Endothelial cell of umbilical vein (primary cell): ENCODE data around the gene KHNYN. TPM values are rescaled to one million over a fixed set of nuclear protein-coding genes. Genes with fewer than 3 reads are reported as not detected.

Experiments used
- BruUV-seq: library from RNA; stranded (reverse); fragments of 400-500 nt; replicated peaks from 2 replicates; lab custom pipeline; 2021; lab: Mats Ljungman, UMichigan
- CTCF ChIA-PET: fragments of 300-600, 350-600 bp; sonication (Branson Sonifier 250); formaldehyde crosslinking; loops from one replicate; lab custom pipeline; 2021; ENCODE audit warnings: antibody characterized with exemption, inconsistent platforms; lab: Charles Lee
- POLR2A ChIA-PET: fragments of 300-600, 350-600 bp; sonication (Branson Sonifier 250); formaldehyde crosslinking; loops from one replicate; lab custom pipeline; 2021; ENCODE audit warnings: antibody characterized with exemption, inconsistent platforms; lab: Charles Lee
- DNase-seq: peaks from one replicate; pipeline ENCODE4 v3.0.0-alpha.2; 2011; ENCODE audit warnings: low read depth, low spot score
- FAIRE-seq: peaks from 2 replicates; lab custom pipeline; 2011; peaks lifted over from hg19 to GRCh38; lab: Jason Lieb, UNC
- H2AFZ ChIP-seq: 2 replicates; pipeline ENCODE4 v1.6.0; 2012; ENCODE audit warnings: low read depth, low read length, control low read depth, inconsistent platforms
- H3K27ac ChIP-seq: 2 replicates; pipeline ENCODE4 v1.5.1; 2011; ENCODE audit warnings: low read depth, mild to moderate bottlenecking, control low read depth, low read length, moderate library complexity; ENCODE audit not compliant: insufficient read depth
- H3K27me3 ChIP-seq, 2 experiments: 2 replicates each; pipeline versions ENCODE4 v1.6.0 to v1.6.1; 2011; ENCODE audit warnings: low read length in 2 of 2, mixed read lengths in 1 of 2; ENCODE audit not compliant: control insufficient read depth in 2 of 2, insufficient read depth in 2 of 2
- H3K36me3 ChIP-seq, 2 experiments: 2 replicates in 1 of 2; 3 replicates in 1 of 2; pipeline ENCODE4 v1.5.1; 2011; ENCODE audit warnings: low read length in 2 of 2, mild to moderate bottlenecking in 1 of 2, moderate library complexity in 1 of 2; ENCODE audit not compliant: control insufficient read depth in 2 of 2, insufficient read depth in 2 of 2; ENCODE audit errors: extremely low read depth in 1 of 2
- H3K4me1 ChIP-seq: 3 replicates; pipeline ENCODE4 v1.5.1; 2011; ENCODE audit warnings: mild to moderate bottlenecking, low read length; ENCODE audit not compliant: control insufficient read depth, insufficient read depth; ENCODE audit errors: extremely low read depth
- H3K4me2 ChIP-seq: 2 replicates; pipeline ENCODE4 v1.6.1; 2011; ENCODE audit warnings: low read length, control low read depth, mixed read lengths; ENCODE audit not compliant: insufficient read depth
- H3K4me3 ChIP-seq, 3 experiments: fragments of 200-600 bp in 1 of 3; sonication (generic), shearing (Covaris generic) in 1 of 3; replicated peaks in 1 of 3; 2 replicates each; pipeline ENCODE4 v1.5.1; 2011 to 2016; ENCODE audit warnings: control low read depth in 3 of 3, low read length in 3 of 3, mild to moderate bottlenecking in 2 of 3, inconsistent platforms in 1 of 3, low read depth in 1 of 3, moderate library complexity in 1 of 3; ENCODE audit not compliant: insufficient read depth in 1 of 3
- H3K79me2 ChIP-seq: 2 replicates; pipeline ENCODE4 v1.6.0; 2012; ENCODE audit warnings: low read length, inconsistent platforms; ENCODE audit not compliant: control insufficient read depth, insufficient read depth
- H3K9ac ChIP-seq: replicated peaks from 2 replicates; pipeline ENCODE3; 2011; ENCODE audit warnings: low read length, control low read depth; ENCODE audit not compliant: insufficient read depth; ENCODE audit errors: extremely low read depth
- H3K9me1 ChIP-seq: replicated peaks from 3 replicates; pipeline ENCODE4 v1.6.0; 2011; ENCODE audit warnings: mild to moderate bottlenecking, low read length; ENCODE audit not compliant: control insufficient read depth, insufficient read depth; ENCODE audit errors: extremely low read depth
- H3K9me3 ChIP-seq: replicated peaks from 2 replicates; pipeline ENCODE4 v1.5.1; 2012; ENCODE audit warnings: low read length, inconsistent platforms; ENCODE audit not compliant: control insufficient read depth, insufficient read depth
- H4K20me1 ChIP-seq: replicated peaks from 2 replicates; pipeline ENCODE3; 2011; ENCODE audit warnings: mild to moderate bottlenecking, low read length; ENCODE audit not compliant: control insufficient read depth, insufficient read depth; ENCODE audit errors: extremely low read depth
- EZH2 ChIP-seq: IDR thresholded peaks from 2 replicates; pipeline ENCODE4 v1.6.1; 2012; ENCODE audit warnings: borderline replicate concordance, low read depth, mild to moderate bottlenecking, moderate library complexity, low read length, inconsistent platforms; ENCODE audit not compliant: severe bottlenecking
- FOS ChIP-seq: IDR thresholded peaks from 2 replicates; pipeline ENCODE4 v1.6.1; 2011; ENCODE audit warnings: mild to moderate bottlenecking, low read length, moderate library complexity, borderline replicate concordance; ENCODE audit not compliant: insufficient read depth
- GATA2 ChIP-seq: IDR thresholded peaks from 2 replicates; pipeline ENCODE4 v1.7.0; 2011; ENCODE audit warnings: low read depth, mild to moderate bottlenecking, moderate library complexity, mixed read lengths, low read length; ENCODE audit not compliant: insufficient read length, insufficient read depth
- JUN ChIP-seq: IDR thresholded peaks from 2 replicates; pipeline ENCODE4 v1.6.1; 2011; ENCODE audit warnings: borderline replicate concordance, low read depth; ENCODE audit not compliant: insufficient read length, insufficient read depth
- MAX ChIP-seq: IDR thresholded peaks from 2 replicates; pipeline ENCODE4 v1.6.1; 2011; ENCODE audit not compliant: insufficient read depth, insufficient read length
- POLR2A ChIP-seq: IDR thresholded peaks from 2 replicates; pipeline ENCODE4 v1.6.1; 2012; ENCODE audit warnings: low read depth, mild to moderate bottlenecking, control low read depth, low read length
- dilution Hi-C: fragments of 300-500 bp; cut with MboI; formaldehyde crosslinking; loops from one replicate; pipeline ENCODE4 v1.15.0; 2019; ENCODE audit warnings: low sequenced_read_pairs; ENCODE audit not compliant: extremely low pct_ligation_motif_present
- intact Hi-C: fragments of 100-400 bp; cut with micrococcal nuclease; formaldehyde crosslinking; loops from one replicate; pipeline ENCODE4 v1.10.0; 2022
- polyA plus RNA-seq, 4 experiments: library from polyadenylated mRNA; depleted of rRNA in 3 of 4; stranded (reverse) in 3 of 4; unstranded in 1 of 4; fragments of >200 nt; gene quantifications; 2 replicates each; pipeline versions ENCODE4 v1.2.1 to v1.2.3, GENCODE V29; 2011 to 2012; ENCODE audit warnings: missing spikeins in 1 of 4
- total RNA-seq: library from RNA; stranded (reverse); gene quantifications from 2 replicates; pipeline ENCODE4 v1.2.3, GENCODE V29; 2021
- TF ChIP-seq, protein P1 (sequence below), 2 donors: IDR thresholded peaks; 1 replicate in 1 of 2; 2 replicates in 1 of 2; pipeline ENCODE4 v1.5.1; 2011; ENCODE audit warnings: low read length in 2 of 2, mild to moderate bottlenecking in 2 of 2, moderate library complexity in 2 of 2, control low read depth in 1 of 2, inconsistent platforms in 1 of 2, low read depth in 1 of 2; ENCODE audit not compliant: insufficient read depth in 1 of 2; ENCODE audit errors: extremely low read depth in 1 of 2

Gene KHNYN
- total and polyA plus RNA-seq, 2 donors (not counting 3 experiments of a cell fraction or from before 2014, with no cell fraction given), result 25.4 to 63.3 TPM

GRCh38 chr14:24414732-24415420 lies 14.9 kb upstream of the KHNYN start:
- FAIRE-seq, result no peak
- Histone ChIP-seq H3K36me3 (peaks cover 4 to 39% of the 10 kb centered on the region in 2 experiments), H3K4me3 (no peak overlapping the region), H3K4me1 (peaks cover 17% of the 10 kb centered on the region), H3K9me1 (no peaks in the 10 kb centered on the region), H3K27me3 (no peaks in the 10 kb centered on the region), H3K79me2 (no peaks in the 10 kb centered on the region), H3K9me3 (no peaks in the 10 kb centered on the region), H3K9ac (no peak overlapping the region), H2AFZ (no peak overlapping the region), H3K4me2 (no peak overlapping the region), H3K27ac (no peak overlapping the region), H4K20me1 (no peaks in the 10 kb centered on the region)
- CTCF ChIA-PET, result interaction anchor here (0.9 to 8.7 kb wide), 5 partner anchors 15 to 82 kb away, joined by 3 to 86 read pairs (median 25); partner anchors contain the start of genes ADCY4, CBLN3 and KHNYN
- intact Hi-C loops (no loop called here), dilution Hi-C loops (no loop called here)
- no TSS peak for BruUV-seq
- POLR2A ChIA-PET, result no interaction called here
- no peak for TF ChIP-seq POLR2A
- TF ChIP-seq EZH2, result no peak
- TF ChIP-seq JUN, result no peak
- TF ChIP-seq GATA2, result no peak
- no peak for TF ChIP-seq MAX
- TF ChIP-seq FOS, result no peak
- TF ChIP-seq, protein P1, sequence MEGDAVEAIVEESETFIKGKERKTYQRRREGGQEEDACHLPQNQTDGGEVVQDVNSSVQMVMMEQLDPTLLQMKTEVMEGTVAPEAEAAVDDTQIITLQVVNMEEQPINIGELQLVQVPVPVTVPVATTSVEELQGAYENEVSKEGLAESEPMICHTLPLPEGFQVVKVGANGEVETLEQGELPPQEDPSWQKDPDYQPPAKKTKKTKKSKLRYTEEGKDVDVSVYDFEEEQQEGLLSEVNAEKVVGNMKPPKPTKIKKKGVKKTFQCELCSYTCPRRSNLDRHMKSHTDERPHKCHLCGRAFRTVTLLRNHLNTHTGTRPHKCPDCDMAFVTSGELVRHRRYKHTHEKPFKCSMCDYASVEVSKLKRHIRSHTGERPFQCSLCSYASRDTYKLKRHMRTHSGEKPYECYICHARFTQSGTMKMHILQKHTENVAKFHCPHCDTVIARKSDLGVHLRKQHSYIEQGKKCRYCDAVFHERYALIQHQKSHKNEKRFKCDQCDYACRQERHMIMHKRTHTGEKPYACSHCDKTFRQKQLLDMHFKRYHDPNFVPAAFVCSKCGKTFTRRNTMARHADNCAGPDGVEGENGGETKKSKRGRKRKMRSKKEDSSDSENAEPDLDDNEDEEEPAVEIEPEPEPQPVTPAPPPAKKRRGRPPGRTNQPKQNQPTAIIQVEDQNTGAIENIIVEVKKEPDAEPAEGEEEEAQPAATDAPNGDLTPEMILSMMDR (IDR thresholded peaks at IDR 0.05; ENCODE audit: extremely low read depth in 1 of 2, insufficient read depth in 1 of 2, low read depth in 1 of 2, low read length in 2 of 2), result no peak
- no peak for DNase-seq
